CD14-positive monocyte (primary cell): ENCODE measurements around the gene TMEM132C. TPM values are rescaled to one million over a fixed set of nuclear protein-coding genes. Genes with fewer than 3 reads are reported as not detected.

Source experiments
- DNase-seq, 3 donors: peaks; one replicate each; pipeline ENCODE4 v3.0.0-alpha.2; 2011 to 2022
- H2AFZ ChIP-seq: 2 replicates; pipeline ENCODE4 v1.6.0; 2012; ENCODE audit warnings: mild to moderate bottlenecking, low read depth, low read length, inconsistent platforms; ENCODE audit not compliant: insufficient read depth, poor library complexity, severe bottlenecking
- H3K27ac ChIP-seq, 2 donors: 1 replicate in 1 of 2; 2 replicates in 1 of 2; pipeline ENCODE4 v1.5.1; 2012 to 2013; ENCODE audit warnings: low read length in 2 of 2, control low read depth in 1 of 2, inconsistent platforms in 1 of 2, low read depth in 1 of 2, mild to moderate bottlenecking in 1 of 2
- H3K27me3 ChIP-seq, 2 donors: one replicate each; pipeline versions ENCODE4 v1.6.0 to v1.6.1; 2011 to 2013; ENCODE audit warnings: low read length in 2 of 2; ENCODE audit not compliant: control insufficient read depth in 2 of 2, insufficient read depth in 2 of 2
- H3K36me3 ChIP-seq, 2 donors: replicated peaks in 1 of 2; 1 replicate in 1 of 2; 2 replicates in 1 of 2; pipeline versions ENCODE4 v1.5.1 to v1.6.1; 2012 to 2013; ENCODE audit warnings: low read length in 2 of 2, control low read depth in 1 of 2, inconsistent platforms in 1 of 2, mild to moderate bottlenecking in 1 of 2; ENCODE audit not compliant: insufficient read depth in 2 of 2, control insufficient read depth in 1 of 2
- H3K4me1 ChIP-seq, 2 donors: 1 replicate in 1 of 2; 2 replicates in 1 of 2; pipeline versions ENCODE4 v1.5.1 to v1.6.1; 2012 to 2013; ENCODE audit warnings: low read length in 2 of 2, control low read depth in 1 of 2, inconsistent platforms in 1 of 2, mild to moderate bottlenecking in 1 of 2, moderate library complexity in 1 of 2; ENCODE audit not compliant: insufficient read depth in 2 of 2, control insufficient read depth in 1 of 2
- H3K4me2 ChIP-seq: replicated peaks from 2 replicates; pipeline ENCODE3; 2012; ENCODE audit warnings: low read length, moderate library complexity, mild to moderate bottlenecking; ENCODE audit not compliant: poor library complexity, severe bottlenecking; ENCODE audit errors: extremely low read depth
- H3K4me3 ChIP-seq, 3 experiments: fragments of 200-600 bp in 1 of 3; sonication (generic) in 1 of 3; replicated peaks in 1 of 3; 1 replicate in 2 of 3; 2 replicates in 1 of 3; pipeline ENCODE4 v1.5.1; 2011 to 2013; ENCODE audit warnings: low read length in 3 of 3, mild to moderate bottlenecking in 3 of 3, control low read depth in 2 of 3, low read depth in 2 of 3, inconsistent platforms in 1 of 3, moderate library complexity in 1 of 3
- H3K79me2 ChIP-seq: 2 replicates; pipeline ENCODE4 v1.6.0; 2012; ENCODE audit warnings: mild to moderate bottlenecking, control low read depth, inconsistent platforms, low read length, moderate library complexity; ENCODE audit not compliant: insufficient read depth
- H3K9ac ChIP-seq: 2 replicates; pipeline ENCODE4 v1.6.0; 2017; ENCODE audit warnings: low read length, mild to moderate bottlenecking; ENCODE audit not compliant: insufficient read depth, poor library complexity, severe bottlenecking
- H3K9me3 ChIP-seq, 2 donors: replicated peaks in 1 of 2; 1 replicate in 1 of 2; 2 replicates in 1 of 2; pipeline versions ENCODE4 v1.5.1 to v1.6.1; 2012 to 2013; ENCODE audit warnings: low read length in 2 of 2, control low read depth in 1 of 2; ENCODE audit not compliant: control insufficient read depth in 1 of 2, insufficient read depth in 1 of 2
- H4K20me1 ChIP-seq: 2 replicates; pipeline ENCODE4 v1.6.0; 2012; ENCODE audit warnings: mild to moderate bottlenecking, low read length, control low read depth, moderate library complexity; ENCODE audit not compliant: insufficient read depth
- H3K27ac Mint-ChIP-seq, 7 donors: one replicate each; pipeline ENCODE4 v1.8.0; 2020; ENCODE audit warnings: mild to moderate bottlenecking in 7 of 7, mixed read lengths in 7 of 7, moderate library complexity in 6 of 7, inconsistent platforms in 2 of 7
- H3K27me3 Mint-ChIP-seq, 3 donors: one replicate each; pipeline ENCODE4 v1.8.0; 2021 to 2022; ENCODE audit warnings: low read depth in 3 of 3, mild to moderate bottlenecking in 3 of 3, mixed read lengths in 3 of 3, moderate library complexity in 3 of 3, inconsistent platforms in 1 of 3
- H3K36me3 Mint-ChIP-seq, 2 donors: one replicate each; pipeline ENCODE4 v1.8.0; 2020; ENCODE audit warnings: mixed read lengths in 2 of 2, inconsistent platforms in 1 of 2, mild to moderate bottlenecking in 1 of 2
- H3K4me1 Mint-ChIP-seq: one replicate; pipeline ENCODE4 v1.8.0; 2020; ENCODE audit warnings: mild to moderate bottlenecking, mixed read lengths
- H3K4me3 Mint-ChIP-seq, 2 donors: one replicate each; pipeline ENCODE4 v1.8.0; 2020; ENCODE audit warnings: mild to moderate bottlenecking in 2 of 2, mixed read lengths in 2 of 2, moderate library complexity in 1 of 2
- H3K9me3 Mint-ChIP-seq, 7 donors: one replicate each; pipeline ENCODE4 v1.8.0; 2020 to 2022; ENCODE audit warnings: mixed read lengths in 7 of 7, mild to moderate bottlenecking in 6 of 7, moderate library complexity in 6 of 7, inconsistent platforms in 2 of 7
- WGBS: methylation state at CpG from one replicate; pipeline ENCODE4 v1.1.5; 2013; ENCODE audit warnings: missing lambda C conversion rate; ENCODE audit not compliant: insufficient coverage; 5-methylcytosine and 5-hydroxymethylcytosine counted together
- intact Hi-C, 2 donors: fragments of 100-400 bp; cut with micrococcal nuclease; formaldehyde crosslinking; loops; one replicate each; pipeline versions ENCODE4 v1.15.0 to v1.15.1; 2023
- polyA plus RNA-seq, 3 donors: library from polyadenylated mRNA; depleted of rRNA in 1 of 3; unstranded in 2 of 3; stranded (reverse) in 1 of 3; fragments of 300-500 nt in 2 of 3; fragments of >200 nt in 1 of 3; fragmentation: Illumina TruSeq in 2 of 3; gene quantifications; 1 replicate in 2 of 3; 2 replicates in 1 of 3; pipeline ENCODE4 v1.2.3, GENCODE V29; 2012 to 2021
- TF ChIP-seq, protein P1 (sequence below): fragments of 200-600 bp; IDR thresholded peaks from one replicate; pipeline ENCODE4 v1.8.0; 2022; ENCODE audit warnings: antibody characterized with exemption, mild to moderate bottlenecking

The TMEM132C gene
- polyA plus RNA-seq, 3 donors: not detected

DNA sequence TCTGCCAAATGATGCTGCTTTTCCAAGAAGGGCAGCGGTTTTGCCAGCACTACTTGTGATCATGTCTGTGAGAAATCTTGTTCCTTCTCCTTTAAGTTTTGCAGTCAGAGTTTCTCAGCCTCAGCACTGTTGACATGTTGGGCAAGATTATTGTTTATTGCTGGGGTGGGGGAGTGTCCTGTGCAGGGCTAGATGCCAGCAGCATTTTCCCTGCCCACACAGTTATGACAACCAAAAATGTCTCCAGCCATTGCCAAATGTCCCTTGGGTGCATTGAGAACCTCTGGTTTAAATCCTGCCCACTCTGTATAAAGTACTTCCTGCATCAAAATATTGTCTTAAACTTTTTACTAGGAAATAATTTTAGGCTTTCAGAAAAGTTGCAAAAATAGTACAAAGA, 20.0 kb downstream of the TMEM132C start:
- H3K36me3 ChIP-seq: no peaks in the 10 kb centered on the region
- H3K79me2 ChIP-seq: no peaks in the 10 kb centered on the region
- no peak for DNase-seq
- 88% methylated on average over 1 of the region's 1 CpG for WGBS
- H3K27me3 ChIP-seq: no peaks in the 10 kb centered on the region
- no peak overlapping the region for H3K27ac ChIP-seq
- H3K9ac ChIP-seq: no peak overlapping the region
- Mint-ChIP-seq H3K36me3 (no peaks in the 10 kb centered on the region), H3K4me3 (no peak overlapping the region), H3K9me3 (peaks cover 0 to 4% (median 0%) of the 10 kb centered on the region in 7 donors), H3K4me1 (no peaks in the 10 kb centered on the region), H3K27me3 (peaks cover 0 to 1% (median 1%) of the 10 kb centered on the region in 3 donors), H3K27ac (no peak overlapping the region)
- intact Hi-C loops: no loop called here
- H3K4me1 ChIP-seq: no peaks in the 10 kb centered on the region
- no peak overlapping the region for H3K4me3 ChIP-seq
- H3K9me3 ChIP-seq: no peaks in the 10 kb centered on the region
- H3K4me2 ChIP-seq: no peak overlapping the region
- no peak overlapping the region for H2AFZ ChIP-seq
- no peaks in the 10 kb centered on the region for H4K20me1 ChIP-seq
- TF ChIP-seq, protein P1, sequence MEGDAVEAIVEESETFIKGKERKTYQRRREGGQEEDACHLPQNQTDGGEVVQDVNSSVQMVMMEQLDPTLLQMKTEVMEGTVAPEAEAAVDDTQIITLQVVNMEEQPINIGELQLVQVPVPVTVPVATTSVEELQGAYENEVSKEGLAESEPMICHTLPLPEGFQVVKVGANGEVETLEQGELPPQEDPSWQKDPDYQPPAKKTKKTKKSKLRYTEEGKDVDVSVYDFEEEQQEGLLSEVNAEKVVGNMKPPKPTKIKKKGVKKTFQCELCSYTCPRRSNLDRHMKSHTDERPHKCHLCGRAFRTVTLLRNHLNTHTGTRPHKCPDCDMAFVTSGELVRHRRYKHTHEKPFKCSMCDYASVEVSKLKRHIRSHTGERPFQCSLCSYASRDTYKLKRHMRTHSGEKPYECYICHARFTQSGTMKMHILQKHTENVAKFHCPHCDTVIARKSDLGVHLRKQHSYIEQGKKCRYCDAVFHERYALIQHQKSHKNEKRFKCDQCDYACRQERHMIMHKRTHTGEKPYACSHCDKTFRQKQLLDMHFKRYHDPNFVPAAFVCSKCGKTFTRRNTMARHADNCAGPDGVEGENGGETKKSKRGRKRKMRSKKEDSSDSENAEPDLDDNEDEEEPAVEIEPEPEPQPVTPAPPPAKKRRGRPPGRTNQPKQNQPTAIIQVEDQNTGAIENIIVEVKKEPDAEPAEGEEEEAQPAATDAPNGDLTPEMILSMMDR: no peak

DNA sequence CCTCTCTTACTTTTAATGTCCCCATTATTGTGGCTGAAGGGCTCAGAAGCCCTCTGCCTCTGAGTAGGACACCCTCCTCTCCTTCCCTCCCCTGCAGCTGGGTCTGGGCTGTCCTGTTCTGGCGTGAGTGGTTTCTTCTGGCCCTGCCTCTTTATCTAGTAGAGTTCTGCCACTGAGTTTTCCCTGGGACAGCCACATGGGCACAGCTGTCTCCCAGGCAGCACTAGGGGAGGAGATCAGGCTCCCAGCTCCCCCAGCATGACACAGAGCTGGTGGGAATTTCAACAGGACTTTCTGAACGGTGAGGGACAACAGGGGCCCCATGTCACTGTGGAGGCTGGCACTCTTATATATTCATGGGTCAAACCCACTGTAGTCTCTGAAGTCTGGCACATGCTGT, 21.4 kb downstream of the TMEM132C start:
- Histone ChIP-seq H3K27me3 (no peaks in the 10 kb centered on the region), H3K9me3 (no peaks in the 10 kb centered on the region), H2AFZ (no peak overlapping the region), H3K4me2 (no peak overlapping the region), H3K79me2 (no peaks in the 10 kb centered on the region), H3K27ac (no peak overlapping the region), H3K9ac (no peak overlapping the region), H4K20me1 (no peaks in the 10 kb centered on the region), H3K4me3 (no peak overlapping the region), H3K4me1 (no peaks in the 10 kb centered on the region), H3K36me3 (no peaks in the 10 kb centered on the region)
- H3K27me3 Mint-ChIP-seq: peaks cover 0 to 2% (median 1%) of the 10 kb centered on the region in 3 donors
- intact Hi-C loops: no loop called here
- DNase-seq: no peak
- TF ChIP-seq, protein P1: no peak
- no peaks in the 10 kb centered on the region for H3K4me1 Mint-ChIP-seq
- 92% methylated on average over 2 of the region's 2 CpGs for WGBS
- no peaks in the 10 kb centered on the region for H3K36me3 Mint-ChIP-seq
- H3K9me3 Mint-ChIP-seq: peaks cover 0 to 3% (median 0%) of the 10 kb centered on the region in 7 donors
- H3K27ac Mint-ChIP-seq: no peak overlapping the region
- no peak overlapping the region for H3K4me3 Mint-ChIP-seq
